HEK293 (cell line): ENCODE results near the gene TTYH2.

Source experiments
- CTCF ChIP-seq: fragments of 450-650 bp; formaldehyde crosslinking; IDR thresholded peaks from 2 replicates; pipeline ENCODE4 v1.5.1; 2016; ENCODE audit warnings: missing biosample characterization, missing genetic modification characterization
- KLF16 ChIP-seq: fragments of 450-650 bp; formaldehyde crosslinking; IDR thresholded peaks from 2 replicates; pipeline ENCODE4 v1.5.1; 2017; ENCODE audit warnings: missing biosample characterization, missing genetic modification characterization
- KLF9 ChIP-seq: fragments of 450-650 bp; formaldehyde crosslinking; IDR thresholded peaks from 2 replicates; pipeline ENCODE4 v1.5.1; 2016; ENCODE audit warnings: missing biosample characterization, missing genetic modification characterization, low read depth
- YY1 ChIP-seq: fragments of 450-650 bp; formaldehyde crosslinking; IDR thresholded peaks from 2 replicates; pipeline ENCODE4 v1.5.1; 2018; ENCODE audit warnings: missing biosample characterization, missing genetic modification characterization
- ZBTB7A ChIP-seq: fragments of 450-650 bp; formaldehyde crosslinking; IDR thresholded peaks from 2 replicates; pipeline ENCODE4 v1.5.1; 2016; ENCODE audit warnings: low read depth, missing biosample characterization, missing genetic modification characterization
- ZNF10 ChIP-seq: fragments of 450-650 bp; formaldehyde crosslinking; IDR thresholded peaks from 2 replicates; pipeline ENCODE4 v1.5.1; 2017; ENCODE audit warnings: missing biosample characterization, missing genetic modification characterization
- ZNF394 ChIP-seq: fragments of 450-650 bp; formaldehyde crosslinking; IDR thresholded peaks from 2 replicates; pipeline ENCODE4 v1.5.1; 2016; ENCODE audit warnings: missing biosample characterization, missing genetic modification characterization, mild to moderate bottlenecking, moderate library complexity, borderline replicate concordance
- ZNF549 ChIP-seq: fragments of 450-650 bp; IDR thresholded peaks from 2 replicates; pipeline ENCODE4 v1.5.1; 2018; ENCODE audit warnings: missing biosample characterization, missing genetic modification characterization, mild to moderate bottlenecking, inconsistent platforms, moderate library complexity
- ZNF561 ChIP-seq: fragments of 450-650 bp; IDR thresholded peaks from 2 replicates; pipeline ENCODE4 v1.5.1; 2018; ENCODE audit warnings: missing biosample characterization, missing genetic modification characterization, borderline replicate concordance
- ZNF704 ChIP-seq: fragments of 450-650 bp; formaldehyde crosslinking; IDR thresholded peaks from 2 replicates; pipeline ENCODE4 v1.5.1; 2016; ENCODE audit warnings: missing biosample characterization, missing genetic modification characterization
- ZNF777 ChIP-seq: fragments of 450-650 bp; formaldehyde crosslinking; IDR thresholded peaks from 2 replicates; pipeline ENCODE4 v1.5.1; 2017; ENCODE audit warnings: missing biosample characterization, missing genetic modification characterization, borderline replicate concordance
- ZSCAN18 ChIP-seq: fragments of 450-650 bp; formaldehyde crosslinking; IDR thresholded peaks from 2 replicates; pipeline ENCODE4 v1.5.1; 2016; ENCODE audit warnings: missing biosample characterization, missing genetic modification characterization
- TF ChIP-seq, protein P1 (sequence below): fragments of 450-650 bp; formaldehyde crosslinking; IDR thresholded peaks from 2 replicates; pipeline ENCODE4 v1.5.1; 2016; ENCODE audit warnings: missing biosample characterization, missing genetic modification characterization

DNA sequence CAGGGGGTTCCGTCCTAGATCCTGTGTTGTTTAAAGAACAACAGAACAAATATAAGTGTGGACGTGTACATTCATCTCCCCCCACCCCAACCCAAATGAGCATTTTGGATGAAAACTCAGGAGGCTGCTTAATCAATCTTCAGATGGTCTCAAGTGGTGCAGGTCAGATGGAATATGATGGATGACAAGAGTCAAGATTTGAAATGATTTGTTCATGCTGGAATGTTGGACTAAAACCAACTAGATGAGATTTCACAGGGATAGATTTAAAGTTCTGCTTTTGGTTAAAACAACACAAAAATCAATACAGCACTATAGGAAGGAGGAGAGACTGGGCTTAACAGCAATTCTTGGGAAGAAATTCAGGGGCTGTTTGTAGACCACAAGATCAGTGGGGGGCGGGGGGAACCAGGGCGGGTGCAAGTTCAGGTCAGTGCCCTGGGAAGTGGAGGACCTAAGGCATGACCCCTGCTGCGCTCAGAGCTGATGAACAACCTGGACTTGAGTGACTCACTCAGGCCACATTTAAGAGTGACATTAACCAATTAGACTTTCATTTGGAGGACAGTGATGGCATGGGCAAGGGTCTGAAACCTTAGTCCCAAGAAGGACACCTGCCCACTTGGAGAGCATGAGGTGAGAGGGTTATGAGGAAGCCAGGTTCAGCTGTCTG, 15.1 kb downstream of the TTYH2 start:
- TF ChIP-seq ZNF704 (tag by site-specific recombination) (no peak), ZNF394 (tag by site-specific recombination) (no peak), ZNF777 (no peak), KLF9 (tag by site-specific recombination) (no peak), KLF16 (tag by site-specific recombination) (no peak), ZSCAN18 (tag by site-specific recombination) (no peak), ZNF10 (no peak), ZNF549 (no peak), CTCF (tag by site-specific recombination) (no peak), ZNF561 (tag by site-specific recombination) (no peak), YY1 (tag by site-specific recombination) (no peak), ZBTB7A (no peak)
- TF ChIP-seq, protein P1, sequence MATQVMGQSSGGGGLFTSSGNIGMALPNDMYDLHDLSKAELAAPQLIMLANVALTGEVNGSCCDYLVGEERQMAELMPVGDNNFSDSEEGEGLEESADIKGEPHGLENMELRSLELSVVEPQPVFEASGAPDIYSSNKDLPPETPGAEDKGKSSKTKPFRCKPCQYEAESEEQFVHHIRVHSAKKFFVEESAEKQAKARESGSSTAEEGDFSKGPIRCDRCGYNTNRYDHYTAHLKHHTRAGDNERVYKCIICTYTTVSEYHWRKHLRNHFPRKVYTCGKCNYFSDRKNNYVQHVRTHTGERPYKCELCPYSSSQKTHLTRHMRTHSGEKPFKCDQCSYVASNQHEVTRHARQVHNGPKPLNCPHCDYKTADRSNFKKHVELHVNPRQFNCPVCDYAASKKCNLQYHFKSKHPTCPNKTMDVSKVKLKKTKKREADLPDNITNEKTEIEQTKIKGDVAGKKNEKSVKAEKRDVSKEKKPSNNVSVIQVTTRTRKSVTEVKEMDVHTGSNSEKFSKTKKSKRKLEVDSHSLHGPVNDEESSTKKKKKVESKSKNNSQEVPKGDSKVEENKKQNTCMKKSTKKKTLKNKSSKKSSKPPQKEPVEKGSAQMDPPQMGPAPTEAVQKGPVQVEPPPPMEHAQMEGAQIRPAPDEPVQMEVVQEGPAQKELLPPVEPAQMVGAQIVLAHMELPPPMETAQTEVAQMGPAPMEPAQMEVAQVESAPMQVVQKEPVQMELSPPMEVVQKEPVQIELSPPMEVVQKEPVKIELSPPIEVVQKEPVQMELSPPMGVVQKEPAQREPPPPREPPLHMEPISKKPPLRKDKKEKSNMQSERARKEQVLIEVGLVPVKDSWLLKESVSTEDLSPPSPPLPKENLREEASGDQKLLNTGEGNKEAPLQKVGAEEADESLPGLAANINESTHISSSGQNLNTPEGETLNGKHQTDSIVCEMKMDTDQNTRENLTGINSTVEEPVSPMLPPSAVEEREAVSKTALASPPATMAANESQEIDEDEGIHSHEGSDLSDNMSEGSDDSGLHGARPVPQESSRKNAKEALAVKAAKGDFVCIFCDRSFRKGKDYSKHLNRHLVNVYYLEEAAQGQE (tag by site-specific recombination), result no peak
